GM23338 (cell line): ENCODE data around the gene HLX. TPM values are rescaled to one million over a fixed set of nuclear protein-coding genes. Genes with fewer than 3 reads are reported as not detected.

ENCODE experiments used
- ATAC-seq: fragments of 200-7000 bp; cut with Tn5 transposase; 3 replicates; pipeline ENCODE4 v1.9.1; 2020
- DNase-seq: peaks from one replicate; pipeline ENCODE4 v3.0.0-alpha.2; 2015; ENCODE audit warnings: low spot score
- H2AFZ ChIP-seq: fragments of 200-600 bp; sonication (generic); 2 replicates; pipeline ENCODE4 v1.8.0; 2016; ENCODE audit warnings: antibody characterized with exemption, mild to moderate bottlenecking, moderate library complexity
- H3F3A ChIP-seq: fragments of 200-600 bp; sonication (generic); replicated peaks from 2 replicates; pipeline ENCODE4 v1.8.0; 2017; ENCODE audit warnings: antibody characterized with exemption, mixed run types, low read depth
- H3K27ac ChIP-seq: fragments of 200-600 bp; sonication (generic); 2 replicates; pipeline ENCODE4 v1.6.1; 2016; ENCODE audit warnings: low read depth
- H3K27me3 ChIP-seq: fragments of 200-600 bp; sonication (generic); 2 replicates; pipeline ENCODE4 v1.8.0; 2016; ENCODE audit warnings: mild to moderate bottlenecking, mixed run types, moderate library complexity; ENCODE audit not compliant: insufficient read depth
- H3K36me3 ChIP-seq: fragments of 200-600 bp; sonication (generic); 2 replicates; pipeline ENCODE4 v1.8.0; 2016; ENCODE audit warnings: mild to moderate bottlenecking; ENCODE audit not compliant: insufficient read depth
- H3K4me1 ChIP-seq: fragments of 200-600 bp; sonication (generic); 2 replicates; pipeline ENCODE4 v1.8.0; 2016; ENCODE audit warnings: mild to moderate bottlenecking, moderate library complexity; ENCODE audit not compliant: insufficient read depth
- H3K4me2 ChIP-seq: fragments of 200-600 bp; sonication (generic); 2 replicates; pipeline ENCODE4 v1.7.1; 2017; ENCODE audit warnings: mixed run types
- H3K4me3 ChIP-seq: fragments of 200-600 bp; sonication (generic); 2 replicates; pipeline ENCODE4 v1.6.1; 2016; ENCODE audit warnings: mixed run types
- H3K79me2 ChIP-seq: fragments of 200-600 bp; sonication (generic); replicated peaks from 2 replicates; pipeline ENCODE4 v1.8.0; 2017; ENCODE audit warnings: mild to moderate bottlenecking; ENCODE audit not compliant: insufficient read depth
- H3K9me2 ChIP-seq: fragments of 200-600 bp; sonication (generic); 2 replicates; pipeline ENCODE4 v1.8.0; 2017; ENCODE audit not compliant: insufficient read depth
- H4K20me1 ChIP-seq: fragments of 200-600 bp; sonication (generic); replicated peaks from 2 replicates; pipeline ENCODE4 v1.8.0; 2017; ENCODE audit warnings: mild to moderate bottlenecking; ENCODE audit not compliant: insufficient read depth
- H3K27ac Mint-ChIP-seq: 2 replicates; pipeline ENCODE4 v1.8.0; 2020; ENCODE audit warnings: inconsistent platforms, mild to moderate bottlenecking, moderate library complexity, mixed read lengths
- H3K27me3 Mint-ChIP-seq: 3 replicates; pipeline ENCODE4 v1.8.0; 2022; ENCODE audit warnings: low read depth, mild to moderate bottlenecking, moderate library complexity, mixed read lengths, inconsistent platforms; ENCODE audit not compliant: insufficient read depth, poor library complexity
- H3K36me3 Mint-ChIP-seq: 3 replicates; pipeline ENCODE4 v1.8.0; 2021; ENCODE audit warnings: low read depth, mild to moderate bottlenecking, inconsistent platforms, moderate library complexity, mixed read lengths
- H3K4me1 Mint-ChIP-seq: 3 replicates; pipeline ENCODE4 v1.8.0; 2020; ENCODE audit warnings: mild to moderate bottlenecking, inconsistent platforms, mixed read lengths
- H3K4me3 Mint-ChIP-seq: 3 replicates; pipeline ENCODE4 v1.8.0; 2021; ENCODE audit warnings: moderate library complexity, mild to moderate bottlenecking, inconsistent platforms, mixed read lengths
- H3K9me3 Mint-ChIP-seq: 3 replicates; pipeline ENCODE4 v1.8.0; 2020; ENCODE audit warnings: moderate library complexity, mild to moderate bottlenecking, inconsistent platforms, mixed read lengths
- CREB1 ChIP-seq: fragments of 250-450 bp; sonication (Bioruptor Pico); IDR thresholded peaks from 2 replicates; pipeline ENCODE4 v1.5.0; 2020; ENCODE audit warnings: low read depth, mild to moderate bottlenecking, moderate library complexity
- CTCF ChIP-seq, 2 experiments: fragments of 200-600 bp in 1 of 2; sonication (generic) in 1 of 2; conservative IDR thresholded peaks; 2 replicates each; pipeline versions ENCODE4 v1.5.1 to v1.6.1; 2016 to 2017; ENCODE audit warnings: antibody characterized with exemption in 2 of 2, low read depth in 2 of 2, mild to moderate bottlenecking in 2 of 2, moderate library complexity in 1 of 2
- ETS1 ChIP-seq: IDR thresholded peaks from 2 replicates; pipeline ENCODE4 v1.6.1; 2016; ENCODE audit warnings: antibody characterized with exemption
- EZH2 ChIP-seq: fragments of 200-600 bp; sonication (generic); IDR thresholded peaks from one replicate; pipeline ENCODE4 v1.8.0; 2017; ENCODE audit warnings: antibody characterized with exemption, mild to moderate bottlenecking, low read depth; ENCODE audit not compliant: unreplicated experiment
- EZH2phosphoT487 ChIP-seq: fragments of 200-600 bp; sonication (generic); IDR thresholded peaks from one replicate; pipeline ENCODE4 v1.8.1; 2018; ENCODE audit warnings: antibody characterized with exemption; ENCODE audit not compliant: unreplicated experiment
- JUNB ChIP-seq: IDR thresholded peaks from one replicate; pipeline ENCODE4 v1.6.1; 2016; ENCODE audit warnings: antibody characterized with exemption; ENCODE audit not compliant: unreplicated experiment
- NANOG ChIP-seq: IDR thresholded peaks from 2 replicates; pipeline ENCODE4 v1.6.1; 2016; ENCODE audit warnings: antibody characterized with exemption, borderline replicate concordance
- POLR2AphosphoS5 ChIP-seq: IDR thresholded peaks from 2 replicates; pipeline ENCODE4 v1.6.1; 2016; ENCODE audit warnings: antibody characterized with exemption, low read depth
- REST ChIP-seq: IDR thresholded peaks from one replicate; pipeline ENCODE4 v1.6.1; 2018; ENCODE audit warnings: antibody characterized with exemption; ENCODE audit not compliant: unreplicated experiment
- STAT1 ChIP-seq: IDR thresholded peaks from one replicate; pipeline ENCODE4 v1.6.1; 2016; ENCODE audit warnings: antibody characterized with exemption; ENCODE audit not compliant: unreplicated experiment
- ZNF114 ChIP-seq: fragments of 250-450 bp; sonication (Bioruptor Pico); IDR thresholded peaks from 2 replicates; pipeline ENCODE4 v1.5.0; 2020; ENCODE audit warnings: mild to moderate bottlenecking, moderate library complexity
- ZNF331 ChIP-seq: fragments of 250-450 bp; sonication (Bioruptor Pico); IDR thresholded peaks from 2 replicates; pipeline ENCODE4 v1.5.0; 2020; ENCODE audit warnings: low read depth, mild to moderate bottlenecking, moderate library complexity
- ZNF462 ChIP-seq: fragments of 250-450 bp; sonication (Bioruptor Pico); IDR thresholded peaks from 2 replicates; pipeline ENCODE4 v1.5.0; 2020; ENCODE audit warnings: mild to moderate bottlenecking, moderate library complexity
- polyA plus RNA-seq: library from polyadenylated mRNA; unstranded; fragments of >200 nt; fragmentation: Nextera tagmentation; extraction: Ambion mirVana; gene quantifications from 2 replicates; pipeline ENCODE4 v1.2.1, GENCODE V29; 2016
- total RNA-seq: library from RNA; depleted of rRNA; stranded (reverse); fragments of >200 nt; shearing (Covaris generic); gene quantifications from 2 replicates; pipeline ENCODE4 v1.2.3, GENCODE V29; 2014

The HLX gene
- total and polyA plus RNA-seq, 2 experiments from 2014 or later: 0.07 TPM; not detected in 1

- no peaks in the 10 kb centered on the region for H3K9me3 Mint-ChIP-seq
- no peak for ATAC-seq
- H3K4me2 ChIP-seq: no peak overlapping the region
- H3F3A ChIP-seq: no peaks in the 10 kb centered on the region
- TF ChIP-seq JUNB: no peak
- TF ChIP-seq NANOG: no peak
- no peak for TF ChIP-seq ZNF114 (CRISPR knock-in tag)
- no peak for TF ChIP-seq ZNF331
- TF ChIP-seq CTCF (conservative IDR thresholded peaks at IDR 0.05; ENCODE audit: low read depth in 2 of 2): no peak
- TF ChIP-seq EZH2phosphoT487: no peak
- no peak for TF ChIP-seq CREB1 (CRISPR knock-in tag)
- no peak for TF ChIP-seq ETS1
- TF ChIP-seq REST: no peak
- TF ChIP-seq ZNF462 (CRISPR knock-in tag): no peak
- no peak for TF ChIP-seq EZH2
- no peak for TF ChIP-seq STAT1
- TF ChIP-seq POLR2AphosphoS5: no peak
- peaks cover 6% of the 10 kb centered on the region for H3K4me1 Mint-ChIP-seq
- peaks cover 7% of the 10 kb centered on the region for H3K27me3 Mint-ChIP-seq
- H2AFZ ChIP-seq: no peak overlapping the region
- H3K4me3 Mint-ChIP-seq: no peak overlapping the region
- H3K27ac ChIP-seq: no peak overlapping the region
- H3K79me2 ChIP-seq: no peaks in the 10 kb centered on the region
- H3K36me3 Mint-ChIP-seq: no peaks in the 10 kb centered on the region
- H3K36me3 ChIP-seq: no peaks in the 10 kb centered on the region
- H3K9me2 ChIP-seq: no peaks in the 10 kb centered on the region
- no peak overlapping the region for H3K4me3 ChIP-seq
- no peak overlapping the region for H3K27ac Mint-ChIP-seq
- no peak for DNase-seq
- H3K4me1 ChIP-seq: peaks cover 5% of the 10 kb centered on the region; the same call in 1 of the 2 replicates
- H3K27me3 ChIP-seq: 0 out of 2 replicates have a peak, but pooled peaks cover 4% of the 10 kb centered on the region
- H4K20me1 ChIP-seq: no peaks in the 10 kb centered on the region
Observed at GRCh38 chr1:220906561-220907334, 27.5 kb downstream of the HLX start.
